A549 (cell line): ENCODE results near the gene DQX1.

Experiments used
- CEBPB ChIP-seq, 2 experiments: fragments of >200 bp in 1 of 2; sonication (Bioruptor Twin) in 1 of 2; formaldehyde crosslinking in 1 of 2; IDR thresholded peaks; 2 replicates each; pipeline ENCODE4 v1.6.1; 2012 to 2016
- CHD2 ChIP-seq: fragments of 150-350 bp; IDR thresholded peaks from 2 replicates; pipeline ENCODE4 v1.6.1; 2014; ENCODE audit warnings: low read length; ENCODE audit not compliant: partially characterized antibody
- CTCF ChIP-seq: fragments of >200 bp; sonication (Bioruptor Twin); formaldehyde crosslinking; IDR thresholded peaks from 3 replicates; pipeline ENCODE4 v1.5.1; 2016
- EP300 ChIP-seq, 2 experiments: fragments of >200 bp; sonication (Bioruptor Twin); formaldehyde crosslinking; IDR thresholded peaks; 2 replicates in 1 of 2; 3 replicates in 1 of 2; pipeline ENCODE4 v1.6.1; 2016 to 2017
- JUN ChIP-seq, 2 experiments: fragments of >200 bp; sonication (Bioruptor Twin); formaldehyde crosslinking; IDR thresholded peaks; 2 replicates in 1 of 2; 3 replicates in 1 of 2; pipeline ENCODE4 v1.6.1; 2016 to 2017
- KDM1A ChIP-seq: fragments of 200-600 bp; sonication (generic); IDR thresholded peaks from 2 replicates; pipeline ENCODE4 v1.6.1; 2016; ENCODE audit warnings: low read depth, mild to moderate bottlenecking
- PBX3 ChIP-seq: IDR thresholded peaks from 2 replicates; pipeline ENCODE4 v1.6.1; 2012
- POLR2A ChIP-seq: IDR thresholded peaks from 2 replicates; pipeline ENCODE4 v1.6.1; 2012; ENCODE audit warnings: mild to moderate bottlenecking, low read length
- RAD21 ChIP-seq, 2 experiments: fragments of >200 bp in 1 of 2; sonication (Bioruptor Twin) in 1 of 2; formaldehyde crosslinking in 1 of 2; IDR thresholded peaks in 1 of 2; conservative IDR thresholded peaks in 1 of 2; 2 replicates in 1 of 2; 3 replicates in 1 of 2; pipeline ENCODE4 v1.6.1; 2012 to 2018; ENCODE audit warnings: inconsistent platforms in 1 of 2
- RCOR1 ChIP-seq: fragments of 150-350 bp; IDR thresholded peaks from 2 replicates; pipeline ENCODE4 v1.6.1; 2014; ENCODE audit warnings: antibody characterized with exemption, low read length, low read depth
- ZFP36 ChIP-seq: fragments of 450-650 bp; IDR thresholded peaks from 2 replicates; pipeline ENCODE4 v1.6.1; 2014; ENCODE audit warnings: borderline replicate concordance; ENCODE audit not compliant: partially characterized antibody

GRCh38 chr2:74538881-74539339, 12.9 kb upstream of the DQX1 start:
- TF ChIP-seq POLR2A (no peak), CTCF (no peak), KDM1A (no peak), JUN (IDR thresholded peaks at IDR 0.05) (no peak), EP300 (IDR thresholded peaks at IDR 0.05) (no peak), PBX3 (no peak), RAD21 (conservative IDR thresholded peaks at IDR 0.05 in 1 of 2, IDR thresholded peaks at IDR 0.05 in 1 of 2) (no peak), CHD2 (no peak), CEBPB (IDR thresholded peaks at IDR 0.05) (peak; percentile 20 to 73; a peak in 3 of 4 replicates), ZFP36 (no peak), RCOR1 (no peak)
